ENCODE data around the gene ATP5PO. TPM values are rescaled to one million over a fixed set of nuclear protein-coding genes. Genes with fewer than 3 reads are reported as not detected.
"Not testable (repeated sequence)": the region's sequence is repeated elsewhere in the genome, so short reads cannot be mapped to it uniquely, and the experiment has no call there.

The ATP5PO gene
- total RNA-seq, 1 donor from 2014 or later, result 155 TPM

GRCh38 chr21:33867868-33868267 lies 47.7 kb downstream of the ATP5PO start:
- not testable (repeated sequence) for DNase-seq (ENCODE audit: low read depth)

- DNase-seq (ENCODE audit: low read depth), result no peak
Observed at GRCh38 chr21:33866826-33867225, 48.8 kb downstream of the ATP5PO start.

GRCh38 chr21:33865996-33866575 lies 49.5 kb downstream of the ATP5PO start:
- DNase-seq (ENCODE audit: low read depth), result no peak

GRCh38 chr21:33865176-33865575 lies 50.4 kb downstream of the ATP5PO start:
- DNase-seq (ENCODE audit: low read depth), result no peak

- no peak for DNase-seq (ENCODE audit: low read depth)
Observed at GRCh38 chr21:33864150-33864549, 51.5 kb downstream of the ATP5PO start.

GRCh38 chr21:33863191-33863590 lies 52.4 kb downstream of the ATP5PO start:
- not testable (repeated sequence) for DNase-seq (ENCODE audit: low read depth)

- no peak for DNase-seq (ENCODE audit: low read depth)
Observed at GRCh38 chr21:33861125-33861524, 54.5 kb downstream of the ATP5PO start.

GRCh38 chr21:33860332-33860879 lies 55.2 kb downstream of the ATP5PO start:
- DNase-seq (ENCODE audit: low read depth), result no peak

- DNase-seq (ENCODE audit: low read depth), result no peak
Observed at GRCh38 chr21:33859373-33860102, 56.1 kb downstream of the ATP5PO start.

GRCh38 chr21:33858667-33859372 lies 56.8 kb downstream of the ATP5PO start:
- no peak for DNase-seq (ENCODE audit: low read depth)

- DNase-seq (ENCODE audit: low read depth), result no peak
Observed at GRCh38 chr21:33857846-33858666, 57.5 kb downstream of the ATP5PO start.

- DNase-seq (ENCODE audit: low read depth), result peak; percentile 44
Observed at GRCh38 chr21:33856893-33857527, 58.6 kb downstream of the ATP5PO start.

GRCh38 chr21:33855190-33855589 lies 60.4 kb downstream of the ATP5PO start:
- DNase-seq (ENCODE audit: low read depth), result no peak

GRCh38 chr21:33854604-33855003 lies 61.0 kb downstream of the ATP5PO start:
- peak; percentile 51 for DNase-seq (ENCODE audit: low read depth)

Other genes starting within 250 kb of the ATP5PO start
- 9.4 and 33.8 TPM in 2 replicates for gene MRPS6, start 157.8 kb upstream of the ATP5PO start, total RNA-seq
- gene SLC5A3, start 157.8 kb upstream of the ATP5PO start, total RNA-seq, result 13.9 and 65.8 TPM in 2 replicates